ENCODE results near the gene CDH23.

The CDH23 gene

GRCh38 chr10:71771204-71771603 is 374.5 kb downstream of the CDH23 start:
- DNase-seq (ENCODE audit: low spot score): no peak

- no peak for DNase-seq (ENCODE audit: low spot score)
These were observed 375.3 kb downstream of the CDH23 start for GRCh38 chr10:71771821-71772617.

GRCh38 chr10:71772832-71773220 is 376.1 kb downstream of the CDH23 start:
- DNase-seq (ENCODE audit: low spot score): no peak

- DNase-seq (ENCODE audit: low spot score): peak; percentile 38
These were observed 376.7 kb downstream of the CDH23 start, which contains the start of gene VSIR for GRCh38 chr10:71773221-71773971. Gene VSIR, minus strand, starts transcription at chr10:71773520. Its CDS starts 81 bp downstream, at chr10:71773439.

GRCh38 chr10:71774916-71775702 is 378.4 kb downstream of the CDH23 start:
- DNase-seq (ENCODE audit: low spot score): no peak

- DNase-seq (ENCODE audit: low spot score): no peak
These were observed 379.8 kb downstream of the CDH23 start for GRCh38 chr10:71776481-71776925.

GRCh38 chr10:71777213-71777985 is 380.7 kb downstream of the CDH23 start:
- no peak for DNase-seq (ENCODE audit: low spot score)

- no peak for DNase-seq (ENCODE audit: low spot score)
These were observed 381.5 kb downstream of the CDH23 start for GRCh38 chr10:71778071-71778825.

GRCh38 chr10:71779641-71780040 is 382.9 kb downstream of the CDH23 start:
- no peak for DNase-seq (ENCODE audit: low spot score)

GRCh38 chr10:71780156-71780555 is 383.4 kb downstream of the CDH23 start:
- DNase-seq (ENCODE audit: low spot score): no peak

- no peak for DNase-seq (ENCODE audit: low spot score)
These were observed 384.0 kb downstream of the CDH23 start for GRCh38 chr10:71780719-71781118.

- DNase-seq (ENCODE audit: low spot score): no peak
These were observed 385.6 kb downstream of the CDH23 start for GRCh38 chr10:71782221-71782916.

GRCh38 chr10:71782917-71783490 is 386.3 kb downstream of the CDH23 start:
- DNase-seq (ENCODE audit: low spot score): no peak

- DNase-seq (ENCODE audit: low spot score): no peak
These were observed 387.4 kb downstream of the CDH23 start for GRCh38 chr10:71783917-71784678.

GRCh38 chr10:71784679-71785272 is 388.1 kb downstream of the CDH23 start:
- no peak for DNase-seq (ENCODE audit: low spot score)

GRCh38 chr10:71788954-71789353 is 392.2 kb downstream of the CDH23 start:
- no peak for DNase-seq (ENCODE audit: low spot score)

GRCh38 chr10:71789871-71790270 is 393.2 kb downstream of the CDH23 start:
- no peak for DNase-seq (ENCODE audit: low spot score)

GRCh38 chr10:71790749-71791440 is 394.2 kb downstream of the CDH23 start:
- no peak for DNase-seq (ENCODE audit: low spot score)
